GM12892 (cell line): ENCODE results near the gene ZNF683.

Source experiments
- POLR2A ChIP-seq: IDR thresholded peaks from 2 replicates; pipeline ENCODE4 v1.6.1; 2011; ENCODE audit warnings: low read depth, low read length, control low read depth
- POLR2AphosphoS5 ChIP-seq: IDR thresholded peaks from 2 replicates; pipeline ENCODE4 v1.6.1; 2011; ENCODE audit warnings: low read depth, low read length, control low read depth

- TF ChIP-seq POLR2AphosphoS5 (no peak), POLR2A (no peak)
Observed at GRCh38 chr1:26321315-26322041, 51.1 kb downstream of the ZNF683 start.
